ENCODE results near the gene RHOJ.

DNA sequence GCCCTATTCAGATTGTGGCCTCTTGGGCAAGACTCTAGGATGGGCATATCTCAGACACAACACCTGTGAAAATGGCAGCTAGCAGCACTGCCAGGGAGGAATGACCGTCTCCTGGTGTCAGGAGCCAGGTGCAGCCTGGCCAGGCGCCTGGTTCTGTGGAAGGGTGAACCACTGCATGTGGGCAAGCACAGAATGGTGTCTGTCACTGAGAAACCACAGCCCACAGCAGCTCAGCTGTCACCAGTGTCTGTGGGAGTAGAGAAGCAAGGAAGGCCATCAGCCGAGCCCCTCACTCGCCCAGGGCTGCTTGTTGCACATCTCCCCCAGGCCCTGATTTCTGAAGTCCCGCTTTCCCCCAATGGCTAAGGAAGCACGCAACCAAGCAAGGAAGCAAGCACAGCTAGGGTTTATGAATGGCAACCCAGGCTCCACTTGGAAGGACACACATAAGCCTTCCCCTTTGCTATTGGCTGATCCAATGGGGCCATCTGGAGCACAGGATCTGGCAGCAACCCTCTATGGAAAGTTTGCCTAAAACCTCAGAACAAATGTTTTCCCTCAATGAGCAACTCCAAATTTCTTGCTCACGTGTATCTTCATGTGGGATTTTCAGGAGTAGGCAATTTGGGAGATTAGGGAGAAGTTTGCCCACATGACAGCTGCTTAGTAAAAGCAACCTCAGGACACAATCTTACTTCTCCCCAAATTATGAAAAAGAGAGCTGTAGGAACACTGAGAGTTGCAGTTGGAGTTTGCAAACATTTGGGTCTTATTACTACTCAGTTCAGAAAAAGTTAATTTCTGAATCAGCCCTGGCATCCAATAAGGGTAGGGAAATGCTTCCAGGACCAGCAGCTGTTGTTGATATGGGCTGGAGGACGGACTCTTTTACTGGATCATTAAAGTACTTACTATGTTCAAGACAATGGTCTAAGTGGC, 69.7 kb downstream of the RHOJ start:
- TF ChIP-seq, protein P1, sequence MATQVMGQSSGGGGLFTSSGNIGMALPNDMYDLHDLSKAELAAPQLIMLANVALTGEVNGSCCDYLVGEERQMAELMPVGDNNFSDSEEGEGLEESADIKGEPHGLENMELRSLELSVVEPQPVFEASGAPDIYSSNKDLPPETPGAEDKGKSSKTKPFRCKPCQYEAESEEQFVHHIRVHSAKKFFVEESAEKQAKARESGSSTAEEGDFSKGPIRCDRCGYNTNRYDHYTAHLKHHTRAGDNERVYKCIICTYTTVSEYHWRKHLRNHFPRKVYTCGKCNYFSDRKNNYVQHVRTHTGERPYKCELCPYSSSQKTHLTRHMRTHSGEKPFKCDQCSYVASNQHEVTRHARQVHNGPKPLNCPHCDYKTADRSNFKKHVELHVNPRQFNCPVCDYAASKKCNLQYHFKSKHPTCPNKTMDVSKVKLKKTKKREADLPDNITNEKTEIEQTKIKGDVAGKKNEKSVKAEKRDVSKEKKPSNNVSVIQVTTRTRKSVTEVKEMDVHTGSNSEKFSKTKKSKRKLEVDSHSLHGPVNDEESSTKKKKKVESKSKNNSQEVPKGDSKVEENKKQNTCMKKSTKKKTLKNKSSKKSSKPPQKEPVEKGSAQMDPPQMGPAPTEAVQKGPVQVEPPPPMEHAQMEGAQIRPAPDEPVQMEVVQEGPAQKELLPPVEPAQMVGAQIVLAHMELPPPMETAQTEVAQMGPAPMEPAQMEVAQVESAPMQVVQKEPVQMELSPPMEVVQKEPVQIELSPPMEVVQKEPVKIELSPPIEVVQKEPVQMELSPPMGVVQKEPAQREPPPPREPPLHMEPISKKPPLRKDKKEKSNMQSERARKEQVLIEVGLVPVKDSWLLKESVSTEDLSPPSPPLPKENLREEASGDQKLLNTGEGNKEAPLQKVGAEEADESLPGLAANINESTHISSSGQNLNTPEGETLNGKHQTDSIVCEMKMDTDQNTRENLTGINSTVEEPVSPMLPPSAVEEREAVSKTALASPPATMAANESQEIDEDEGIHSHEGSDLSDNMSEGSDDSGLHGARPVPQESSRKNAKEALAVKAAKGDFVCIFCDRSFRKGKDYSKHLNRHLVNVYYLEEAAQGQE (IDR thresholded peaks at IDR 0.05; ENCODE audit: low read depth) = no peak
- TF ChIP-seq, protein P2, sequence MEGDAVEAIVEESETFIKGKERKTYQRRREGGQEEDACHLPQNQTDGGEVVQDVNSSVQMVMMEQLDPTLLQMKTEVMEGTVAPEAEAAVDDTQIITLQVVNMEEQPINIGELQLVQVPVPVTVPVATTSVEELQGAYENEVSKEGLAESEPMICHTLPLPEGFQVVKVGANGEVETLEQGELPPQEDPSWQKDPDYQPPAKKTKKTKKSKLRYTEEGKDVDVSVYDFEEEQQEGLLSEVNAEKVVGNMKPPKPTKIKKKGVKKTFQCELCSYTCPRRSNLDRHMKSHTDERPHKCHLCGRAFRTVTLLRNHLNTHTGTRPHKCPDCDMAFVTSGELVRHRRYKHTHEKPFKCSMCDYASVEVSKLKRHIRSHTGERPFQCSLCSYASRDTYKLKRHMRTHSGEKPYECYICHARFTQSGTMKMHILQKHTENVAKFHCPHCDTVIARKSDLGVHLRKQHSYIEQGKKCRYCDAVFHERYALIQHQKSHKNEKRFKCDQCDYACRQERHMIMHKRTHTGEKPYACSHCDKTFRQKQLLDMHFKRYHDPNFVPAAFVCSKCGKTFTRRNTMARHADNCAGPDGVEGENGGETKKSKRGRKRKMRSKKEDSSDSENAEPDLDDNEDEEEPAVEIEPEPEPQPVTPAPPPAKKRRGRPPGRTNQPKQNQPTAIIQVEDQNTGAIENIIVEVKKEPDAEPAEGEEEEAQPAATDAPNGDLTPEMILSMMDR (IDR thresholded peaks at IDR 0.05 in 2 of 3, conservative IDR thresholded peaks at IDR 0.05 in 1 of 3; ENCODE audit: borderline replicate concordance in 1 of 3, insufficient read depth in 1 of 3, low read depth in 2 of 3, low read length in 2 of 3) = no peak
- no peak for TF ChIP-seq POLR2A (IDR thresholded peaks at IDR 0.05; ENCODE audit: borderline replicate concordance, extremely low read depth, insufficient read depth, insufficient read length)
- no peak for TF ChIP-seq CEBPB (IDR thresholded peaks at IDR 0.05; ENCODE audit: low read depth)
- no peak for TF ChIP-seq EZH2 (IDR thresholded peaks at IDR 0.05)
- TF ChIP-seq EZH2phosphoT487 (IDR thresholded peaks at IDR 0.05; ENCODE audit: borderline replicate concordance) = no peak
- TF ChIP-seq, protein P3, sequence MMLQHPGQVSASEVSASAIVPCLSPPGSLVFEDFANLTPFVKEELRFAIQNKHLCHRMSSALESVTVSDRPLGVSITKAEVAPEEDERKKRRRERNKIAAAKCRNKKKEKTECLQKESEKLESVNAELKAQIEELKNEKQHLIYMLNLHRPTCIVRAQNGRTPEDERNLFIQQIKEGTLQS (IDR thresholded peaks at IDR 0.05) = no peak
- TF ChIP-seq SIN3A (IDR thresholded peaks at IDR 0.05; ENCODE audit: low read depth) = no peak
- TF ChIP-seq, protein P4, sequence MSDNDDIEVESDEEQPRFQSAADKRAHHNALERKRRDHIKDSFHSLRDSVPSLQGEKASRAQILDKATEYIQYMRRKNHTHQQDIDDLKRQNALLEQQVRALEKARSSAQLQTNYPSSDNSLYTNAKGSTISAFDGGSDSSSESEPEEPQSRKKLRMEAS (IDR thresholded peaks at IDR 0.05) = no peak
